Astrocyte of the spinal cord (primary cell): Measurements from ENCODE around the gene CACHD1.
A peak's percentile ranks its signal among the peaks of the same experiment; 100 is the strongest.

ENCODE experiments used
- DNase-seq: peaks from one replicate; pipeline ENCODE4 v3.0.0; 2011; ENCODE audit warnings: low read depth, low spot score
- H3K4me3 ChIP-seq: 2 replicates; pipeline ENCODE4 v1.5.1; 2011; ENCODE audit warnings: low read depth, mild to moderate bottlenecking, low read length, moderate library complexity
- in situ Hi-C: cut with HindIII; loops from 2 replicates; pipeline ENCODE4 v1.10.0; 2017; ENCODE audit warnings: low sequenced_read_pairs
- TF ChIP-seq, protein P1 (sequence below): IDR thresholded peaks from 2 replicates; pipeline ENCODE4 v1.5.1; 2012; ENCODE audit warnings: low read depth, mild to moderate bottlenecking, low read length, inconsistent platforms

CACHD1 gene

GRCh38 chr1:64458915-64459314 lies 11.0 kb upstream of the CACHD1 start:
- in situ Hi-C loops, result no loop called here

DNA sequence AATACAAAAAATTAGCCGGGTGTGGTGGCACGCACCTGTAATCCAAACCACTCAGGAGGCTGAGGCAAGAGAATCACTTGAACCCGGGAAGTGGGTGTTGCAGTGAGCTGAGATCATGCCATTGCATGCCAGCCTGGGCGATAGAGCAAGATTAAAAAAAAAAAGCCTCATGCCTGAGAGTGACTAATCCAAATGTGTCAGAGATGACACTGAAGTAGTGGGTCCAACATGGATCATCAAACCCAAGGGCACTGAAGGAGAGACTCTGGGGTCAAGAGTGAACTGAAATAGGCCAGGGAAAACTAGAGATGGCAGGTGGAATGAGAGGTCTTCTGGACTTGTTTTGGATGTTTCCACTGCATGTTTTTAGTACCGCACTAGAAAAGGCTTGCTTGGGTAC lies 10.2 kb upstream of the CACHD1 start:
- TF ChIP-seq, protein P1, sequence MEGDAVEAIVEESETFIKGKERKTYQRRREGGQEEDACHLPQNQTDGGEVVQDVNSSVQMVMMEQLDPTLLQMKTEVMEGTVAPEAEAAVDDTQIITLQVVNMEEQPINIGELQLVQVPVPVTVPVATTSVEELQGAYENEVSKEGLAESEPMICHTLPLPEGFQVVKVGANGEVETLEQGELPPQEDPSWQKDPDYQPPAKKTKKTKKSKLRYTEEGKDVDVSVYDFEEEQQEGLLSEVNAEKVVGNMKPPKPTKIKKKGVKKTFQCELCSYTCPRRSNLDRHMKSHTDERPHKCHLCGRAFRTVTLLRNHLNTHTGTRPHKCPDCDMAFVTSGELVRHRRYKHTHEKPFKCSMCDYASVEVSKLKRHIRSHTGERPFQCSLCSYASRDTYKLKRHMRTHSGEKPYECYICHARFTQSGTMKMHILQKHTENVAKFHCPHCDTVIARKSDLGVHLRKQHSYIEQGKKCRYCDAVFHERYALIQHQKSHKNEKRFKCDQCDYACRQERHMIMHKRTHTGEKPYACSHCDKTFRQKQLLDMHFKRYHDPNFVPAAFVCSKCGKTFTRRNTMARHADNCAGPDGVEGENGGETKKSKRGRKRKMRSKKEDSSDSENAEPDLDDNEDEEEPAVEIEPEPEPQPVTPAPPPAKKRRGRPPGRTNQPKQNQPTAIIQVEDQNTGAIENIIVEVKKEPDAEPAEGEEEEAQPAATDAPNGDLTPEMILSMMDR, result no peak
- no peak overlapping the region for H3K4me3 ChIP-seq

More at GRCh38 chr1:64458915-64459314, 11.0 kb upstream of the CACHD1 start:
- H3K4me3 ChIP-seq, result no peak overlapping the region
- no peak for DNase-seq
- TF ChIP-seq, protein P1, result no peak

GRCh38 chr1:64466033-64466432 lies 3.9 kb upstream of the CACHD1 start:
- TF ChIP-seq, protein P1, result no peak
- no peak overlapping the region for H3K4me3 ChIP-seq
- DNase-seq, result no peak
- in situ Hi-C loops, result no loop called here

More for the DNA sequence above, 10.2 kb upstream of the CACHD1 start:
- no peak for DNase-seq
- in situ Hi-C loops, result no loop called here

GRCh38 chr1:64469116-64469976 lies 583 bp upstream of the CACHD1 start:
- in situ Hi-C loops, result no loop called here
- peak; percentile 9 for DNase-seq
- peak overlapping the region; percentile 57 for H3K4me3 ChIP-seq
- TF ChIP-seq, protein P1, result no peak

DNA sequence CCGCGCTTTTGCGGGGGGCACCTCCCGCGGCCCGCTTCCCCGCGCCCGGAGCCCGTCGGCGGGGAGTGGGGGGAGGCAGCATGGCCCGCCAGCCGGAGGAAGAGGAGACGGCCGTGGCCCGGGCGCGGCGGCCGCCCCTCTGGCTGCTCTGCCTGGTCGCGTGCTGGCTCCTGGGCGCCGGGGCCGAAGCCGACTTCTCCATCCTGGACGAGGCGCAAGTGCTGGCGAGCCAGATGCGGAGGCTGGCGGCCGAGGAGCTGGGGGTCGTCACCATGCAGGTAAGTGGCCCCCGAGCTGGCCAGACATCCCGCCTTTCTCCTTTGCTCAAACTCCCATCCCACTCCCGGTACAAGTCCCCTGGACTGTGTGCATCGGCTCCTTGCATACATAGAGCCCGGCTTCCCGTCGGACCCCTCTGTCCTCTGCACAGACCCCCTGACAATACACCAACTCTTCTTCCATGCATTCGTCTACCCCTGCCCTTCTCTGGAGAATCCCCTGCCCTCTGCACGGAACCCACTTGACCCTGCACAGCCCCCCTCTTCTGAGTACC lies 812 bp downstream of the CACHD1 start:
- in situ Hi-C loops, result no loop called here
- TF ChIP-seq, protein P1, result no peak
- DNase-seq, result peak; percentile 32
- H3K4me3 ChIP-seq, result peak overlapping the region; percentile 57

- TF ChIP-seq, protein P1, result no peak
- DNase-seq, result peak; percentile 31
- in situ Hi-C loops, result no loop called here
- H3K4me3 ChIP-seq, result peak overlapping the region; percentile 57
Measured at GRCh38 chr1:64471218-64472039, 1.5 kb downstream of the CACHD1 start.
